Activated T-cell treated with anti-CD3 and anti-CD28 coated beads, Interleukin-2, amount 50 U/mL, for 4 hours (primary cell): Measurements from ENCODE around the gene RAD51B. TPM values are rescaled to one million over a fixed set of nuclear protein-coding genes. Genes with fewer than 3 reads are reported as not detected.

Experiments
- ATAC-seq, 2 donors: fragments of 200-7000 bp; cut with Tn5 transposase; one replicate each; pipeline ENCODE4 v1.10.0; 2021
- DNase-seq: peaks from one replicate; pipeline ENCODE4 v3.0.0-alpha.2; 2020
- H3K27me3 Mint-ChIP-seq: one replicate; pipeline ENCODE4 v1.8.0; 2021; ENCODE audit warnings: low read depth, mixed read lengths
- H3K36me3 Mint-ChIP-seq: one replicate; pipeline ENCODE4 v1.8.0; 2022; ENCODE audit warnings: mixed read lengths; ENCODE audit not compliant: insufficient read depth
- H3K4me1 Mint-ChIP-seq: one replicate; pipeline ENCODE4 v1.8.0; 2021; ENCODE audit warnings: low read depth, mixed read lengths
- H3K4me3 Mint-ChIP-seq: one replicate; pipeline ENCODE4 v1.8.0; 2021; ENCODE audit warnings: mild to moderate bottlenecking, moderate library complexity, mixed read lengths
- H3K9me3 Mint-ChIP-seq: one replicate; pipeline ENCODE4 v1.8.0; 2021; ENCODE audit warnings: mixed read lengths
- total RNA-seq, 3 donors: library from RNA; stranded (reverse); gene quantifications; one replicate each; pipeline ENCODE4 v1.2.1, GENCODE V29; 2021

The RAD51B gene
- total RNA-seq, 3 donors from 2014 or later: 10.6 to 16.1 (median 14.2) TPM

GRCh38 chr14:68748691-68749090 lies 929.1 kb downstream of the RAD51B start:
- no peaks in the 10 kb centered on the region for H3K36me3 Mint-ChIP-seq
- no peaks in the 10 kb centered on the region for H3K9me3 Mint-ChIP-seq
- DNase-seq (no peak), ATAC-seq (no peak)
- H3K4me3 Mint-ChIP-seq: no peak overlapping the region
- no peaks in the 10 kb centered on the region for H3K27me3 Mint-ChIP-seq
- peaks cover 2% of the 10 kb centered on the region for H3K4me1 Mint-ChIP-seq

- DNase-seq: no peak
Observed at GRCh38 chr14:68749487-68750475, 930.2 kb downstream of the RAD51B start.

GRCh38 chr14:68752271-68753006 lies 932.9 kb downstream of the RAD51B start:
- no peaks in the 10 kb centered on the region for H3K27me3 Mint-ChIP-seq
- ATAC-seq (no peak), DNase-seq (no peak)
- no peaks in the 10 kb centered on the region for H3K36me3 Mint-ChIP-seq
- H3K4me1 Mint-ChIP-seq: peaks cover 10% of the 10 kb centered on the region
- H3K4me3 Mint-ChIP-seq: no peak overlapping the region
- no peaks in the 10 kb centered on the region for H3K9me3 Mint-ChIP-seq

More at GRCh38 chr14:68749487-68750475, 930.2 kb downstream of the RAD51B start:
- ATAC-seq: no peak
- Mint-ChIP-seq H3K9me3 (no peaks in the 10 kb centered on the region), H3K4me1 (peaks cover 2% of the 10 kb centered on the region), H3K36me3 (no peaks in the 10 kb centered on the region), H3K4me3 (no peak overlapping the region), H3K27me3 (no peaks in the 10 kb centered on the region)

GRCh38 chr14:68753690-68754089 lies 934.1 kb downstream of the RAD51B start:
- H3K4me3 Mint-ChIP-seq: no peak overlapping the region
- DNase-seq: no peak
- H3K4me1 Mint-ChIP-seq: peaks cover 17% of the 10 kb centered on the region
- no peaks in the 10 kb centered on the region for H3K36me3 Mint-ChIP-seq
- H3K9me3 Mint-ChIP-seq: no peaks in the 10 kb centered on the region
- no peak for ATAC-seq
- no peaks in the 10 kb centered on the region for H3K27me3 Mint-ChIP-seq

GRCh38 chr14:68755016-68755353 lies 935.4 kb downstream of the RAD51B start:
- no peaks in the 10 kb centered on the region for H3K27me3 Mint-ChIP-seq
- DNase-seq: no peak
- no peaks in the 10 kb centered on the region for H3K36me3 Mint-ChIP-seq
- peaks cover 18% of the 10 kb centered on the region for H3K4me1 Mint-ChIP-seq
- H3K9me3 Mint-ChIP-seq: no peaks in the 10 kb centered on the region
- no peak overlapping the region for H3K4me3 Mint-ChIP-seq
- ATAC-seq: no peak

GRCh38 chr14:68756000-68756481 lies 936.5 kb downstream of the RAD51B start:
- Mint-ChIP-seq H3K4me1 (peaks cover 18% of the 10 kb centered on the region), H3K27me3 (no peaks in the 10 kb centered on the region), H3K36me3 (no peaks in the 10 kb centered on the region), H3K4me3 (no peak overlapping the region), H3K9me3 (no peaks in the 10 kb centered on the region)
- ATAC-seq: no peak
- no peak for DNase-seq

GRCh38 chr14:68756734-68757133 lies 937.2 kb downstream of the RAD51B start:
- DNase-seq: no peak
- Mint-ChIP-seq H3K27me3 (no peaks in the 10 kb centered on the region), H3K4me3 (no peak overlapping the region), H3K4me1 (peaks cover 18% of the 10 kb centered on the region), H3K9me3 (no peaks in the 10 kb centered on the region), H3K36me3 (no peaks in the 10 kb centered on the region)
- no peak for ATAC-seq

GRCh38 chr14:68757618-68758081 lies 938.1 kb downstream of the RAD51B start:
- Mint-ChIP-seq H3K4me3 (no peak overlapping the region), H3K9me3 (no peaks in the 10 kb centered on the region), H3K27me3 (no peaks in the 10 kb centered on the region), H3K4me1 (peaks cover 18% of the 10 kb centered on the region), H3K36me3 (no peaks in the 10 kb centered on the region)
- DNase-seq: no peak
- no peak for ATAC-seq

GRCh38 chr14:68758301-68758700 lies 938.7 kb downstream of the RAD51B start:
- no peak for ATAC-seq
- no peak for DNase-seq
- Mint-ChIP-seq H3K9me3 (no peaks in the 10 kb centered on the region), H3K4me1 (peaks cover 18% of the 10 kb centered on the region), H3K4me3 (no peak overlapping the region), H3K27me3 (no peaks in the 10 kb centered on the region), H3K36me3 (no peaks in the 10 kb centered on the region)

- H3K9me3 Mint-ChIP-seq: no peaks in the 10 kb centered on the region
Observed at GRCh38 chr14:68759017-68759560, 939.5 kb downstream of the RAD51B start.

GRCh38 chr14:68759937-68760336 lies 940.4 kb downstream of the RAD51B start:
- Mint-ChIP-seq H3K4me3 (no peak overlapping the region), H3K36me3 (no peaks in the 10 kb centered on the region), H3K27me3 (no peaks in the 10 kb centered on the region), H3K4me1 (peaks cover 22% of the 10 kb centered on the region), H3K9me3 (no peaks in the 10 kb centered on the region)
- ATAC-seq (no peak), DNase-seq (no peak)

More at GRCh38 chr14:68759017-68759560, 939.5 kb downstream of the RAD51B start:
- peaks cover 18% of the 10 kb centered on the region for H3K4me1 Mint-ChIP-seq
- no peak overlapping the region for H3K4me3 Mint-ChIP-seq
- no peak for DNase-seq
- ATAC-seq: no peak
- no peaks in the 10 kb centered on the region for H3K27me3 Mint-ChIP-seq
- no peaks in the 10 kb centered on the region for H3K36me3 Mint-ChIP-seq

GRCh38 chr14:68760761-68761160 lies 941.2 kb downstream of the RAD51B start:
- DNase-seq (no peak), ATAC-seq (no peak)
- no peaks in the 10 kb centered on the region for H3K9me3 Mint-ChIP-seq

GRCh38 chr14:68761391-68761790 lies 941.8 kb downstream of the RAD51B start:
- H3K9me3 Mint-ChIP-seq: no peaks in the 10 kb centered on the region
- H3K4me1 Mint-ChIP-seq: peaks cover 26% of the 10 kb centered on the region
- DNase-seq: no peak
- H3K27me3 Mint-ChIP-seq: no peaks in the 10 kb centered on the region
- no peaks in the 10 kb centered on the region for H3K36me3 Mint-ChIP-seq
- no peak overlapping the region for H3K4me3 Mint-ChIP-seq
- no peak for ATAC-seq

More at GRCh38 chr14:68760761-68761160, 941.2 kb downstream of the RAD51B start:
- no peaks in the 10 kb centered on the region for H3K27me3 Mint-ChIP-seq
- no peak overlapping the region for H3K4me3 Mint-ChIP-seq
- peaks cover 28% of the 10 kb centered on the region for H3K4me1 Mint-ChIP-seq
- H3K36me3 Mint-ChIP-seq: no peaks in the 10 kb centered on the region
